ENCODE data around the gene HOOK1. TPM values are rescaled to one million over a fixed set of nuclear protein-coding genes. Genes with fewer than 3 reads are reported as not detected.
"Not testable (repeated sequence)": the region's sequence is repeated elsewhere in the genome, so short reads cannot be mapped to it uniquely, and the experiment has no call there.

HOOK1 gene
- total RNA-seq, 2 donors from 2014 or later = 19.9 to 23.7 TPM

GRCh38 chr1:59833991-59834390 lies 19.2 kb downstream of the HOOK1 start:
- H3K9ac ChIP-seq (ENCODE audit: extremely low read depth, low read length, poor library complexity, severe bottlenecking) = no peak overlapping the region
- no peak overlapping the region for H3K27ac Mint-ChIP-seq
- no peaks in the 10 kb centered on the region for H3K9me3 ChIP-seq (ENCODE audit: control insufficient read depth, low read length)
- H3K4me1 ChIP-seq (ENCODE audit: control insufficient read depth, insufficient read depth, low read length) = no peaks in the 10 kb centered on the region
- H3K27me3 ChIP-seq (ENCODE audit: control insufficient read depth, insufficient read depth, low read length, poor library complexity, severe bottlenecking) = no peaks in the 10 kb centered on the region
- no peak overlapping the region for H3K27ac ChIP-seq (ENCODE audit: low read depth, low read length)
- TF ChIP-seq CTCF (conservative IDR thresholded peaks at IDR 0.05) = no peak
- WGBS, 2 experiments (ENCODE audit: insufficient coverage in 1 of 2, insufficient read length in 1 of 2) = 100% methylated on average over 2 of the region's 3 CpGs; no CpG with 5 or more reads in 1 of the 2 experiments
- H3K9me3 Mint-ChIP-seq = no peaks in the 10 kb centered on the region
- H3K36me3 ChIP-seq (ENCODE audit: control insufficient read depth, insufficient read depth, low read length) = no peaks in the 10 kb centered on the region
- H3K4me3 Mint-ChIP-seq = no peak overlapping the region
- no peaks in the 10 kb centered on the region for H3K27me3 Mint-ChIP-seq (ENCODE audit: insufficient read depth)
- no peaks in the 10 kb centered on the region for H3K4me1 Mint-ChIP-seq
- no peak for DNase-seq
- H3K36me3 Mint-ChIP-seq (ENCODE audit: low read depth) = peaks cover 13% of the 10 kb centered on the region
- H3K4me3 ChIP-seq (ENCODE audit: low read length) = no peak overlapping the region

- DNase-seq; H3K4me3 Mint-ChIP-seq; H3K9me3 ChIP-seq (ENCODE audit: control insufficient read depth, low read length); H3K27ac Mint-ChIP-seq; H3K4me1 Mint-ChIP-seq; H3K9me3 Mint-ChIP-seq; H3K4me1 ChIP-seq (ENCODE audit: control insufficient read depth, insufficient read depth, low read length); H3K27me3 Mint-ChIP-seq (ENCODE audit: insufficient read depth); H3K9ac ChIP-seq (ENCODE audit: extremely low read depth, low read length, poor library complexity, severe bottlenecking); H3K27ac ChIP-seq (ENCODE audit: low read depth, low read length); H3K4me3 ChIP-seq (ENCODE audit: low read length); H3K27me3 ChIP-seq (ENCODE audit: control insufficient read depth, insufficient read depth, low read length, poor library complexity, severe bottlenecking): not testable (repeated sequence)
- H3K36me3 Mint-ChIP-seq (ENCODE audit: low read depth) = peaks cover 22% of the 10 kb centered on the region
- peaks cover 16% of the 10 kb centered on the region for H3K36me3 ChIP-seq (ENCODE audit: control insufficient read depth, insufficient read depth, low read length)
- WGBS, 2 experiments (ENCODE audit: insufficient coverage in 1 of 2, insufficient read length in 1 of 2) = 83% methylated on average over 1 of the region's 1 CpG; no CpG with 5 or more reads in 1 of the 2 experiments
Observed at GRCh38 chr1:59837857-59838256, 23.1 kb downstream of the HOOK1 start.

- H3K27ac Mint-ChIP-seq = no peak overlapping the region
- H3K36me3 ChIP-seq (ENCODE audit: control insufficient read depth, insufficient read depth, low read length) = peaks cover 43% of the 10 kb centered on the region
- 75 to 100% methylated on average over 1 to 2 of the region's 2 CpGs for WGBS, 2 experiments (ENCODE audit: insufficient coverage in 1 of 2, insufficient read length in 1 of 2)
- no peak overlapping the region for H3K9ac ChIP-seq (ENCODE audit: extremely low read depth, low read length, poor library complexity, severe bottlenecking)
- H3K4me1 Mint-ChIP-seq = no peaks in the 10 kb centered on the region
- H3K9me3 ChIP-seq (ENCODE audit: control insufficient read depth, low read length) = no peaks in the 10 kb centered on the region
- no peak overlapping the region for H3K4me3 ChIP-seq (ENCODE audit: low read length)
- no peak for DNase-seq
- no peaks in the 10 kb centered on the region for H3K4me1 ChIP-seq (ENCODE audit: control insufficient read depth, insufficient read depth, low read length)
- no peaks in the 10 kb centered on the region for H3K27me3 Mint-ChIP-seq (ENCODE audit: insufficient read depth)
- peaks cover 41% of the 10 kb centered on the region for H3K36me3 Mint-ChIP-seq (ENCODE audit: low read depth)
- H3K9me3 Mint-ChIP-seq = no peaks in the 10 kb centered on the region
- H3K27me3 ChIP-seq (ENCODE audit: control insufficient read depth, insufficient read depth, low read length, poor library complexity, severe bottlenecking) = no peaks in the 10 kb centered on the region
- H3K4me3 Mint-ChIP-seq = no peak overlapping the region
- TF ChIP-seq CTCF (conservative IDR thresholded peaks at IDR 0.05) = no peak
- H3K27ac ChIP-seq (ENCODE audit: low read depth, low read length) = no peak overlapping the region
Observed at GRCh38 chr1:59845091-59845490, 30.3 kb downstream of the HOOK1 start.
